Measurements from ENCODE around the gene CCDC27. TPM values are rescaled to one million over a fixed set of nuclear protein-coding genes. Genes with fewer than 3 reads are reported as not detected.

The CCDC27 gene
- total RNA-seq, 1 experiment from 2014 or later = not detected

Other genes starting within 250 kb of the CCDC27 start
- 15.6 and 21.0 TPM in 2 replicates for gene MEGF6, start 140.9 kb upstream of the CCDC27 start, total RNA-seq (2014; rRNA removed; shearing (Covaris generic); ENCODE audit: low replicate concordance)
- gene TPRG1L, start 127.4 kb upstream of the CCDC27 start, total RNA-seq (2014; rRNA removed; shearing (Covaris generic); ENCODE audit: low replicate concordance) = 30.3 and 35.7 TPM in 2 replicates
- 41.1 and 41.2 TPM in 2 replicates for gene WRAP73, start 102.3 kb upstream of the CCDC27 start, total RNA-seq (2014; rRNA removed; shearing (Covaris generic); ENCODE audit: low replicate concordance)
- 4.4 and 5.1 TPM in 2 replicates for gene TP73, start 99.9 kb upstream of the CCDC27 start, total RNA-seq (2014; rRNA removed; shearing (Covaris generic); ENCODE audit: low replicate concordance)
- gene SMIM1, start 20.3 kb downstream of the CCDC27 start, total RNA-seq (2014; rRNA removed; shearing (Covaris generic); ENCODE audit: low replicate concordance) = 29.9 and 66.4 TPM in 2 replicates
- gene LRRC47, start 44.0 kb downstream of the CCDC27 start, total RNA-seq (2014; rRNA removed; shearing (Covaris generic); ENCODE audit: low replicate concordance) = 16.3 and 32.0 TPM in 2 replicates
- 15.4 and 24.9 TPM in 2 replicates for gene CEP104, start 104.8 kb downstream of the CCDC27 start, total RNA-seq (2014; rRNA removed; shearing (Covaris generic); ENCODE audit: low replicate concordance)
- gene DFFB, start 105.0 kb downstream of the CCDC27 start, total RNA-seq (2014; rRNA removed; shearing (Covaris generic); ENCODE audit: low replicate concordance) = 9.2 and 27.9 TPM in 2 replicates
- gene C1orf174, start 147.8 kb downstream of the CCDC27 start, total RNA-seq (2014; rRNA removed; shearing (Covaris generic); ENCODE audit: low replicate concordance) = 53.9 and 76.4 TPM in 2 replicates

Data from Caki2 (cell line).